SK-N-SH (cell line): Measurements from ENCODE around the gene ZNF138. TPM values are rescaled to one million over a fixed set of nuclear protein-coding genes. Genes with fewer than 3 reads are reported as not detected.

ENCODE experiments used
- MEF2A ChIP-seq: IDR thresholded peaks from 2 replicates; pipeline ENCODE4 v1.4.0; 2012; ENCODE audit warnings: low read depth, borderline replicate concordance
- USF2 ChIP-seq: fragments of 150-350 bp; IDR thresholded peaks from 2 replicates; pipeline ENCODE4 v1.6.1; 2017; ENCODE audit warnings: antibody characterized with exemption, low read length, low read depth, borderline replicate concordance
- YY1 ChIP-seq: IDR thresholded peaks from 2 replicates; pipeline ENCODE4 v1.4.0; 2012; ENCODE audit warnings: low read depth, mild to moderate bottlenecking
- polyA plus RNA-seq, 3 experiments: library from polyadenylated mRNA; depleted of rRNA; stranded (reverse); fragments of >200 nt; gene quantifications; 2 replicates each; pipeline ENCODE4 v1.2.3, GENCODE V29; 2012

ZNF138 gene
- polyA plus RNA-seq, 1 of the 3 experiments (the other 2 are of a cell fraction): 4.9 TPM

- TF ChIP-seq MEF2A: no peak
- no peak for TF ChIP-seq USF2
- no peak for TF ChIP-seq YY1
Observed at GRCh38 chr7:64882341-64883112, 88.3 kb downstream of the ZNF138 start (continued).

Other genes with a start within 250 kb of the ZNF138 start
- 1.6 and 2.8 TPM in 2 replicates for gene ZNF680, start 231.4 kb upstream of the ZNF138 start, polyA plus RNA-seq (2012; rRNA removed)
- 1.9 and 2.0 TPM in 2 replicates for gene ZNF107, start 128.3 kb upstream of the ZNF138 start, polyA plus RNA-seq (2012; rRNA removed)
- 2.3 and 3.0 TPM in 2 replicates for gene ZNF273, start 108.8 kb downstream of the ZNF138 start, polyA plus RNA-seq (2012; rRNA removed)
- gene ZNF117, start 196.6 kb downstream of the ZNF138 start, polyA plus RNA-seq (2012; rRNA removed): 3.8 and 6.5 TPM in 2 replicates
- 8.4 and 17.5 TPM in 2 replicates for gene ERV3-1, start 212.3 kb downstream of the ZNF138 start, polyA plus RNA-seq (2012; rRNA removed)